ENCODE measurements around the gene C11orf54.
"Not testable (repeated sequence)": the region's sequence is repeated elsewhere in the genome, so short reads cannot be mapped to it uniquely, and the experiment has no call there.

Gene C11orf54

DNA sequence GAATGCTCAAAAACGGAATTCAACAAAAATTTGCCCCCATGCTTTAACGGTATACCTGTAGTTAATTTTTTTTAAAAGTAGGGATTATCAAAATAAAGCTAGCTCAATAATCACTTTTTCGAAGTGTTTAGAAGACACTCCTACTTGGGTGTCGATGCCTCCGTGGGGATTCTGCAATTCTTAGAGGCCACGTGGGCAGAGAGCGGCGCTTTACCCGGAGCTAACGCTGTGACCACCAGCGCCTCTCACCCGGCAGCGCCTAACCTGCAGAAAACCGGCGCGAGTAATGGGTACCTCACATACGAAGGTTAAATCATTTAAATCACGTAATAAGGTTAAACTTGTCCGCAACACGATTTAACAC is 760 bp upstream of the C11orf54 start:
- peak overlapping the region; percentile 93 for H3K4me3 ChIP-seq (ENCODE audit: low read depth, low read length)
- TF ChIP-seq, protein P1, sequence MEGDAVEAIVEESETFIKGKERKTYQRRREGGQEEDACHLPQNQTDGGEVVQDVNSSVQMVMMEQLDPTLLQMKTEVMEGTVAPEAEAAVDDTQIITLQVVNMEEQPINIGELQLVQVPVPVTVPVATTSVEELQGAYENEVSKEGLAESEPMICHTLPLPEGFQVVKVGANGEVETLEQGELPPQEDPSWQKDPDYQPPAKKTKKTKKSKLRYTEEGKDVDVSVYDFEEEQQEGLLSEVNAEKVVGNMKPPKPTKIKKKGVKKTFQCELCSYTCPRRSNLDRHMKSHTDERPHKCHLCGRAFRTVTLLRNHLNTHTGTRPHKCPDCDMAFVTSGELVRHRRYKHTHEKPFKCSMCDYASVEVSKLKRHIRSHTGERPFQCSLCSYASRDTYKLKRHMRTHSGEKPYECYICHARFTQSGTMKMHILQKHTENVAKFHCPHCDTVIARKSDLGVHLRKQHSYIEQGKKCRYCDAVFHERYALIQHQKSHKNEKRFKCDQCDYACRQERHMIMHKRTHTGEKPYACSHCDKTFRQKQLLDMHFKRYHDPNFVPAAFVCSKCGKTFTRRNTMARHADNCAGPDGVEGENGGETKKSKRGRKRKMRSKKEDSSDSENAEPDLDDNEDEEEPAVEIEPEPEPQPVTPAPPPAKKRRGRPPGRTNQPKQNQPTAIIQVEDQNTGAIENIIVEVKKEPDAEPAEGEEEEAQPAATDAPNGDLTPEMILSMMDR (IDR thresholded peaks at IDR 0.05; ENCODE audit: low read depth, low read length), result no peak

DNA sequence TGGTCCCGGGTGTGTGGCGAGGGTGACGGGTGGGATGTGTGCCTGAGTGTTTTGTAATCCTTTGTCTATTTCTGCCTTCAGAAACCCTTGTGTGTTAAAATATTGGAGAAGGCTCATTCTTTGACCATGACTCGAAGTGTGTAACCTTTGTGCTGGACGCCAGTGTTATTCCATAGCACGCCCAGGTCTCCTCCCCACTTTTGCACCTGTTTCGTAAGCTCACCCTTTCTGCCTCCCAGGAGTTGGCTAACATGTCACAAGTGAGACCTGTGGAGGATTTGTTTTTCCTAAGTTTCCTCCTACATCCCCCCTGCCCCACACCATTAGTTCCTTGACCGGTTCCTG is 382 bp downstream of the C11orf54 start:
- peak overlapping the region; percentile 93 for H3K4me3 ChIP-seq (ENCODE audit: low read depth, low read length)
- TF ChIP-seq, protein P1 (IDR thresholded peaks at IDR 0.05; ENCODE audit: low read depth, low read length), result no peak

DNA sequence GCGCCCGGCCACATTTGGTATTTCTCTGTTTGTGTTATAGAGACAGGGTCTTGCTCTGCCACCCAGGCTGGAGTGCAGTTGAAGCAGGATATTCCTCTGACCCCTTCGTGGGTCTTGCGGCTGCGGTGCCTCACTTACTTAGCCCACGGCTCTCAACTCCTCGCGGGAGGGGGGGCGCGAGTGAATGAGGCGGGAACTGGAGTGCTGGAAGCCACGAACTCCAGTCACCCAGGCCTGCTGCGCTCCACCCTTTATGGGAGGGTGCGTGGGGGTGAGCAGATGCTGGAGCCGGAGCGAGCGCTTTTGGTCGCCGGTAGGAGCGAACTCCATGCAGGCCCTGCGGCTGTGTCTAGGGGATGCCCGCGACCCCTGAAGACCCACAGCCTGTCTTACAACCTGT is 1.8 kb downstream of the C11orf54 start:
- no peak overlapping the region for H3K4me3 ChIP-seq (ENCODE audit: low read depth, low read length)
- TF ChIP-seq, protein P1 (IDR thresholded peaks at IDR 0.05; ENCODE audit: low read depth, low read length), result no peak

DNA sequence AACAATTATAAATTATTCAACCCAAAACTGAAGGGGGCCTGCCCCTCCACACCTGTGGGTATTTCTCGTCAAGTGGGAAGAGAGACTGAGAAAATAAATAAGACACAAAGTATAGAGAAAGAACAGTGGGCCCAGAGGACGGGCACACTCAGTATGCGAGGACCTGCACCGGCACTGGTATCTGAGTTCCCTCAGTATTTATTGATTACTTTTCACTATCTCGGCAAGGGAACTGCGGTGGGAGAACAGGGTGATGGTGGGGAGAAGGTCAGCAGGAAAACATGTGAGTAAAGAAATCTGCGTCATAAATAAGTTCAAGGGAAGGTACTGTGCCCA is 3.2 kb downstream of the C11orf54 start:
- no peak overlapping the region for H3K4me3 ChIP-seq (ENCODE audit: low read depth, low read length)
- TF ChIP-seq, protein P1 (IDR thresholded peaks at IDR 0.05; ENCODE audit: low read depth, low read length), result no peak

DNA sequence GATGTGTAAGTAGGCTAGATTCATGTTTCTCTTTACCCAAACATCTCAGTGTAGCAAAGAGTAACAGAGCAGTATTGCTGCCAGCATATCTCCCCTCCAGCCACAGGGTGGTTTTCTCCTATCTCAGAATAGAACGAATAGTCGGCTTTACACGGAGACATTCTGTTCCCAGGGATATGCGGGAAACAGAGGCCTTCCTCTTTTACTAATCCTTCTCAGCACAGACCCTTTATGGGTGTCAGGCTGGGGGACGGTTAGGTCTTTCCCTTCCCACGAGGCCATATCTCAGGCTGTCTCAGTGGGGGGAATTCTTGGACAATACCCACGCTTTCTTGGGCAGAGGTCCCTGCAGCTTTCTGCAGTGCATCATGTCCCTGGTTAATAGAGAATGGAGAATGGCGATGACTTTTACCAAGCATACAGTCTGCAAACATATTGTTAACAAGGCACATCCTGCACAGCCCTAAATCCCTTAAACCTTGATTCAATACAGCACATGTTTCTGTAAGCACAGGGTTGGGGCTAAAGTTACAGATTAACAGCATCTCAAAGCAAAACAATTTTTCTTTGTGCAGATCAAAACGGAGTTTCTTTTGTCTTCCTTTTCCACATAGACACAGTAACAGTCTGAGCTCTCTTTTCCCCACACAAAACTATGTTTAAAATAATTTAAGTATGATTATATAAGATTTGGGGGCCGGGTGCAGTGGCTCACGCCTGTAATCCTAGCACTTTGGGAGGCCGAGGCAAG is 3.7 kb downstream of the C11orf54 start:
- not testable (repeated sequence) for H3K4me3 ChIP-seq (ENCODE audit: low read depth, low read length)

DNA sequence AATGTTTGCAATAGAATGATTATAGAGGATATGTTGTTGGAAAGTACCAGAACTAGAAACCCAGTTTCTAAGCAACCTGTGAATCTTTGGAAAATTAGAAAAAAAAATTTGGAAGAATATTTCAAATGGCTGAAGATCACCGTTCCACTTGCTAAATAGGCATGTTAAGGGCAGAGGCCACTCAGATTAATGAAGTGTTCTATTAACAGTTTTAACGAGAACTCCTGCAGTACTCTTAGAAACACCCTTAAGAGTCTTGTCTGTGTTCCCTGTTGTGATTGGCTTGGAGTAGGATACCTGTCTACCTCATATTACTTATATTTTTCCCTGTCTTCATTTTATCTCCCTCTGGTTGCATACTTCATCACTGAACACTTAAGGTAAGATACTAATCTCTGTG is 4.6 kb downstream of the C11orf54 start:
- TF ChIP-seq, protein P1 (IDR thresholded peaks at IDR 0.05; ENCODE audit: low read depth, low read length), result no peak
- H3K4me3 ChIP-seq (ENCODE audit: low read depth, low read length), result no peak overlapping the region

DNA sequence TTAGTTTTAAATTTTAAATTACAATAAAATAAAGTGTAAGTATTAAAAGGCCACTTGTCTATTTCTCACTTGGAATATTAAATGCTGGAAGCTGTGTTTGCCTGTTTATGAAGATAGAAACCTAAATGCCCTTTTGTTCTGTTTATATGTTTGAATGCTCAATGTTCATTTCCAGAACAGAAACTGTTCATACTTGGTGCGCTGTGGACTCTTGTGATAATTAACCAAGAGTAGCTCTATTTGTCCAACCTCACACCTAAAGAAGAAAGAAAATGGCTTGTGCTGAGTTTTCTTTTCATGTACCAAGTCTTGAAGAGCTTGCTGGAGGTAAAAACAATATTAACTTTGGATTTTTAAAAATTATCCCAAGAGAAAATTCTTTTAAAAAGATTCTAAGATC is 5.7 kb downstream of the C11orf54 start:
- H3K4me3 ChIP-seq (ENCODE audit: low read depth, low read length), result no peak overlapping the region
- TF ChIP-seq, protein P1 (IDR thresholded peaks at IDR 0.05; ENCODE audit: low read depth, low read length), result no peak

DNA sequence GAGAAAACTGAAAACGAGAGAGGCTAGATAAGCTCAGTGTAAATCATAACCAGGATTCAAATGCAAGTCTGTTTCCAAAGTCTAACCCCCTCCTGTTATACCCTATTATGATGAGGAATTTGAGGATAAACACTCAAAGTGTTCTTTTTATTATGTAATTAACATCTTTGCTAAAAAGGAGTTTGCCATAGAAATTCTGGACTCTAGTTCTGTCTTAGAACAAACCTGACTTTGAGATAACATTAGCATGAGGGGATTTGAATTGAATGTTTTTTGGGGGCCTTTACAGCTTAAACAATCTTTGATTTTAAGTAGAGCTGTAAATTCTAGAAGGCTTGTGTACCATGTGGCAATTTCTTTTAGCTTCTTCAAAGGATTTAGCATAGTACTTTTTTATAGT is 9.5 kb downstream of the C11orf54 start:
- H3K4me3 ChIP-seq (ENCODE audit: low read depth, low read length), result no peak overlapping the region
- TF ChIP-seq, protein P1 (IDR thresholded peaks at IDR 0.05; ENCODE audit: low read depth, low read length), result no peak

All from WI38 (cell line).